ENCODE data around the gene TCHHL1. TPM values are rescaled to one million over a fixed set of nuclear protein-coding genes. Genes with fewer than 3 reads are reported as not detected.

Gene TCHHL1
- 0.42 TPM for total RNA-seq
- long read RNA-seq, partial matches to known transcripts = 0 of 1 reads
- long read RNA-seq, other reads (novel, unspliced or antisense) = 1 of 1 reads

DNA sequence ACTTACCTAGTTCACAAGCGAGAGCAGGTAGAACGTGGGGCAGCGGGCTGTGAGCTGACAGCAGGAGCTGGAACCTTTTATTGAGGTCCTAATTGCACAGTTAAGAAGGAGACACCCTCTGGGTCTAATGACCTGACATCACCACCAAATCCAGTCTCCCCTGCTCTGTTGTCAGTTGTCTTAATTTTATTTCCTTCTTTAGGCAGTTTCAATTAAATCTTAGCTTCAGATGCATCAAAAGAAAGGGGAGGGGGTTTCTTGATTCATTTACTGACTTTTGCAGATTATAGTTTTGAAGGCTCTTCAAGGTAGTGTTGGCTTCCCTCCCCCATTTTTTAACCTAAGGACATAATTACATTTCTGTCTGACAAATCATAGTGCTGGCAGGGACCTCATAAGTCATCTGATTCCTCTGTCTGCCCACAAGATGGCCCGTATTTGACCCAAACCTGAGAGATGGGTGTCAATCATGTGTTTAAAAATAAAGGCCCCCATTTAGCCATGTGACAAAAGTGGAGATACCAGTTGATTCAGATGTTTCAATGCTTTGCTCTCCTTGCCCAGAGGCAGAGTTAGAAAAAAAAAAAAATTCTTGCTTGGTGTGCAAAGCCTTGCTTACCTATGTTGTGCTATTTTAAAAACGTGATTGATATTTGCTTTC lies at the start of gene TCHHL1:
TSS of gene TCHHL1 (minus strand) at position 51 of the 661 bp plus-strand sequence. CDS start 921 bp downstream, outside the sequence.
- DNase-seq (ENCODE audit: low spot score) = no peak

DNA sequence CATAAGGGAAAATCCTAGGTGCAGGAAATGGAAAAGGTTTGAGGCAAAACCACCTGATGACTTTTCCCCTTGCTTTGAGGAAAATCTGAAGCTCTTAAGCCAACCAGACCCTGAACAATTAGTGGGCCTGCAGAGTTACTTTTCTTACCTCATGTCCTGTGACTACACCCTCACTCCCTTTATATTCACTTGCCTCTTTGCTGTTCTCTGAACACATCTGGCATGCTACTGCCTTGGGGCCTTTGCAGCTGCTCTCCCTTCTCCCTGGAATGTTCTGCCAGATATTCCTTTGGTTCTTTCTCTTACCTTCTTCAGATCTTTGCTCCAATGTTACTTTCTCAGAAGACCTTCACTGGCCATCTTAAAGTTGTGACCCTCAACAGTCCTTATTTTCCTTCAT lies 48.4 kb upstream of the TCHHL1 start:
- no peak for DNase-seq (ENCODE audit: low spot score)

DNA sequence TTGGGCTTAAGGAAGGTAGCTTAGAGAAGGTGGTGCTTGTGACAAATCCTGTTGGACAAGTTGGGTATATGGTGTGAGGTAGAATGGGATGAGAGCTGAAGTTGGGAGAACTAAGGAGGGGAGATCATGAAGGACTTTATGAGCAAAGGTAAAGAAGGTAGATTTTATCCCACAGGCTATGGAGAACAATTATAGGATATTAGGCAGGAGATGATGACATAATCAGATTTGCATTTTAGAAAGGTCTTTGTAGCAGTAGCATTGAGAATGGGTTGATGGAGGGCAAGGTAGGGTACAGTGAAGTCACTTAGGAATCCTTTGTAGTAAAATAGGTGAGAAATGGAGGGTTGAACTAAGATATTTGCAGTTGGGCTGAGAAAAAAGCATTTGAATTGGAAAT lies 41.3 kb upstream of the TCHHL1 start:
- DNase-seq (ENCODE audit: low spot score) = no peak

GRCh38 chr1:152127673-152128072 lies 38.8 kb upstream of the TCHHL1 start:
- no peak for DNase-seq (ENCODE audit: low spot score)

DNA sequence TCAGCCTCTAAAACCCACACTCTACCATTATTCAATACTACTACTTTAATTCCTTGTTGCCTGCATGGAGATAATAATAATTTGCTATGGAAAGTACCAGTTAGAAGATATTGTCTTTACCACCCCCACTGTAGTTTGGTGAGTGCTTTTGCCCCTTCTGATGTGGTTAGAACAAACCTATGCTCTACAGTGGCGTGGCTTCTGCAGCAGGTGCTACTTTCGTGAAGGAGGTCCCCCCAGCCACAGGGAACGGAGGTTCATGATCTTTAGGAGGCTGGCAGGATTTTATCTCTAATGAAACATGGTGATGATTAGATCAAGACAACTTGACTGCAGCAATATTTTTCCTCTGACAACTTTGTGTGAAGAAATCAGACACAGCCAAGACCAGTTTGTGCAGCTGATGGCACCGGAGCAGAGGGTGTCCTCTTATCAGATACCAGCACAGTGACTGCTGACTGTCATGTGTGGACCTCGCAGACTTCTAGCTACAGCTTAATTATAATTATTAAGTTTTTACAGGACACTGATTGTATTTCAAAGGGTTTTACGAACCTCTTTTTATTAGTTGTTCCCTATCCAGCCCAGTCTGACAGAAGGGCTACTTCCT lies 37.1 kb upstream of the TCHHL1 start:
- DNase-seq (ENCODE audit: low spot score) = no peak

GRCh38 chr1:152118915-152119314 lies 30.1 kb upstream of the TCHHL1 start:
- no peak for DNase-seq (ENCODE audit: low spot score)

DNA sequence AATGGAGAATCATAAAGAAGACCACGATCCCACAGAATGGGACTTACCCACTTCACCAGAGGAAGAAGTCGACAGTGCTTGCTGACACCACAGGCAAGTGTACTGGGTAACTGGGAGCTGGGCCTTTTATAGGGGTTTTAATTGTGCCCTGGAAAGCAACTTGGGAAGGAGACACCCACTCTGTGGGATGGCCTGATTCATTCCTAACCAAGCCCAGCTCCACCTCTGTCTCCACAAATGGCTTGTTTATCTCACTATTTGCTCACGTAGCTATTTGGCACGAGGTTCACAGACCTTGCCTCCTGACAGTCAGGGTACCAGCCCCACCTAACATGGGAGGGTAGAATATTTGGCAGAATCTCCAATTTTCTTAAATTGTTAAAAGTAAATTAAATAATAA lies 26.5 kb upstream of the TCHHL1 start, which contains the start of gene TCHH:
TSS of gene TCHH (minus strand) at position 101 of the 400 bp plus-strand sequence. CDS start 1,364 bp downstream, outside the sequence.
- DNase-seq (ENCODE audit: low spot score) = no peak

DNA sequence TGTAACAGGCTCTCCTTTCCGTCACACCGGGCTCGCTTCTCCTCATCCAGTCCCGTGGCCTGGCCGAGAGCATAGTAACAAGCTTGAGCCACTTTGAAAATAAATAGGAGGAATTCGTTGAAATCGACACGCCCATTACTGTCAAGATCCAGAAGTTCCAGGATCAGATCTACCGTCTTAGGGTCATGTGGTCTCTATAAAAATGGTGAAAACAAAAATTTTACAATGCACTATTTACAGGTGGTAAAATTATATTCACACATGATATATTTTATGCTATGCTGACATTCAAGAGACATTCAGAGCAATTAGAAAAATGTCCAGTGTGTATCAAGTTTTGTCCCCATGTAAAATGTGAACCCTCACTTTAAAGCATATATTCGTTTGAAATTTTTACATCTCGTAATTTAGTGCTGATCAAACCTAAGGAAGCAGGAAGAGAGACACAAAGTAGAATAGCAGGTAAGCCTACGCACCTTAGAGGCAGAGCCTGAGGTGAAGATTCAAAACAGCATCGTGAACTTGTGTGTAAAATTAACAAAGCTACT lies 24.1 kb upstream of the TCHHL1 start:
- DNase-seq (ENCODE audit: low spot score) = no peak

- DNase-seq (ENCODE audit: low spot score) = no peak
These were observed 23.4 kb upstream of the TCHHL1 start for GRCh38 chr1:152112101-152112884.

DNA sequence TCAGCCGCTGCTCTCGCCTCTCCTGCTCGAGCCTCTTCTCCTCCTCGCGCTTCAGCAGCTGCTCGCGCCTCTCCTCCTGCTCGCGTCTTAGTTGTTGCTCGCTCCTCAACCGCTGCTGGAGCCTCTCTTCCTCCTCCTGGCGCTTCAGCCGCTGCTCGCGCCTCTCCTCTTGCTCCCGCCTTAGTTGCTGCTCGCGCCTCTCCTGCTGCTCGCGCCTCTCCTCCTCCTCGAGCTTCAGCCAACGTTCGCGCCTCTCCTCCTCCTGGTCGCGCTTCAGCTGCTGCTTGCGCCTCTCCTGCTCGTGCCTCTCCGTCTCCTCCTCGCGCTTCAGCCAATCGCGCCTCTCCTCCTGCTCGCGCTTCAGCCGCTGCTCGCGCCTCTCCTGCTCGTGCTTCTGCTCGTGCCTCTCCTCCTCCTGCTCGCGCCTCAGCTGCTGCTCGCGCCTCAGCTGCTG lies 22.7 kb upstream of the TCHHL1 start:
- no peak for DNase-seq (ENCODE audit: low spot score)

GRCh38 chr1:152110860-152111514 lies 22.1 kb upstream of the TCHHL1 start:
- no peak for DNase-seq (ENCODE audit: low spot score)

DNA sequence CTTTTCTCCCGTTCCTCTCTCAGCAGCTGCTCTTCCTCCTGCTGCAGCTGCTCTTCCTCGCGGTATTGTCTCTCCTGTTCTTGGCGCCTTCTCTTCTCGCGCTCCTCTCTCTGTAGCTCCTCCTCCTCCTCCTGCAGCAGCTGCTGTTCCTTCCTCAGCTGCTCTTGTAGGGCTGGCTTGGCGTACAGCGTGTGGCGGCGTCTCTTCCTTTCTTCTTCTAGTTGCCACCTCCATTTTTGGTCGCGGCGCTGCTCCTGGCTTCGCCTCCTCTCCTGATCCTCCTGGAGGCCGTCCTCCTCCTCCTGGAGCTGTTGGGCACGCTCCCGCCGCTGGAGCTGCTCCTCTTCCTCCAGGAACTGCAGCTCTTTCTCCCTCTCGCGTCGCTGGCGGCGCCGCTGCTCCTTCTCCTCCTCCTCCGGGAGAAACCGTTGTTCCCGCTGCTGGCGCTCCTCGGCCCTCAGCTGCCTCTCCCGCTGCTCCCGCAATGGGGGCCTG lies 21.5 kb upstream of the TCHHL1 start:
- no peak for DNase-seq (ENCODE audit: low spot score)

DNA sequence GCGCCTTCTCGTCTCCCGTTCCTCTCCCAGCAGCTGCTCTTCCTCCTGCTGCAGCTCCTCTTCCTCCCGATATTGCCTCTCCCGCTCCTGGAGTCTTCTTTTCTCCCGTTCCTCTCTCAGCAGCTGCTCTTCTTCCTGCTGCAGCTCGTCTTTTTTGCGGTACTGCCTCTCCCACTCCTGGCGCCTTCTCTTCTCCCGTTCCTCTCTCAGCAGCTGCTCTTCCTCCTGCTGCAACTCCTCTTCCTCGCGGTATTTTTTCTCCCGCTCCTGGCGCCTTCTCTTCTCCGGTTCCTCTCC lies 21.1 kb upstream of the TCHHL1 start:
- DNase-seq (ENCODE audit: low spot score) = no peak

- no peak for DNase-seq (ENCODE audit: low spot score)
These were observed 20.6 kb upstream of the TCHHL1 start for GRCh38 chr1:152109231-152109997.

DNA sequence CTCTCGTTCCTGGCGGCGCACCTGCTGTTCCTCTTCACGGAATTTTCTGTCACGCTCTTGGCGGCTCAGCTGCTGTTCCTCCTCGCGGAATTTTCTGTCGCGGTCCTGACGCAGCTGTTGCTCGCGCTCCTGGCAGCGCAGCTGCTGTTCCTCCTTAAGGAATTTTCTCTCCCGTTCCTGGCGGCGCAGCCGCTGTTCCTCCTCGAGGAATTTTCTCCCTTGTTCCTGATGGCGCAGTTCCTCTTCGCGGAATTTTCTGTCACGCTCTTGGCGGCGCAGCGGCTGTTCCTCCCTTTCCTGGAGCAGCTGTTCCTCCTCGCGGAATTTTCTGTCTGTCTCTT lies 20.0 kb upstream of the TCHHL1 start:
- no peak for DNase-seq (ENCODE audit: low spot score)

DNA sequence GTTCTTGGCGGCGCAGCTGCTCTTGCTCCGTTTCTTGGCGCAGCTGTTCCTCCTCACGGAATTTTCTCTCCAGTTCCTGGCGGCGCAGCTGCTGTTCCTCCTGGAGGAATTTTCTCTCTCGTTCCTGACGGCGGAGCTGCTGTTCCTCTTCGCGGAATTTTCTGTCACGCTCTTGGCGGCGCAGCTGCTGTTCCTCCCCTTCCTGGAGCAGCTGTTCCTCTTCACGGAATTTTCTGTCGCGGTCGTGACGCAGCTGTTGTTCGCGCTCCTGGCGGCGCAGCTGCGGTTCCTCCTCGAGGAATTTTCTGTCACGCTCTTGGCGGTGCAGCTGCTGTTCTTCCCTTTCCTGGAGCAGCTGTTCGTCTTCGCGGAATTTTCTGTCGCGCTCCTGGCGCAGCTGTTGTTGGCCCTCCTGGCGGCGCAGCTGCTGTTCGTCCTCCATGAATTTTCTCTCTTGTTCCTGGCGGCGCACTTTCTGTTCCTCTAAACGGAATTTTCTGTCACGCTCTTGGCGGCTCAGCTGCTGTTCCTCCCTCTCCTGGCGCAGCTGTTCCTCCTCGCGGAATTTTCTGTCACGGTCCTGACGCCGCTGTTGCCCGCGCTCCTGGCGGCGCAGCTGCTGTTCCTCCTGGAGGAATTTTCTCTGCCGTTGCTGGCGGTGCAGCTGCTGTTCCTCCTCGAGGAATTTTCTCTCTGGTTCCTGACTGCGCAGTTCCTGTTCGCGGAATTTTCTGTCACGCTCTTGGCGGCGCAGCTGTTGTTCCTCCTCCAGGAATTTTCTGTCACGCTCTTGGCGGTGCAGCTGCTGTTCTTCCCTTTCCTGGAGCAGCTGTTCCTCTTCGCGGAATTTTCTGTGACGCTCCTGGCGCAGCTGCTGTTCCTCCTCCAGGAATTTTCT lies 19.4 kb upstream of the TCHHL1 start:
- no peak for DNase-seq (ENCODE audit: low spot score)

DNA sequence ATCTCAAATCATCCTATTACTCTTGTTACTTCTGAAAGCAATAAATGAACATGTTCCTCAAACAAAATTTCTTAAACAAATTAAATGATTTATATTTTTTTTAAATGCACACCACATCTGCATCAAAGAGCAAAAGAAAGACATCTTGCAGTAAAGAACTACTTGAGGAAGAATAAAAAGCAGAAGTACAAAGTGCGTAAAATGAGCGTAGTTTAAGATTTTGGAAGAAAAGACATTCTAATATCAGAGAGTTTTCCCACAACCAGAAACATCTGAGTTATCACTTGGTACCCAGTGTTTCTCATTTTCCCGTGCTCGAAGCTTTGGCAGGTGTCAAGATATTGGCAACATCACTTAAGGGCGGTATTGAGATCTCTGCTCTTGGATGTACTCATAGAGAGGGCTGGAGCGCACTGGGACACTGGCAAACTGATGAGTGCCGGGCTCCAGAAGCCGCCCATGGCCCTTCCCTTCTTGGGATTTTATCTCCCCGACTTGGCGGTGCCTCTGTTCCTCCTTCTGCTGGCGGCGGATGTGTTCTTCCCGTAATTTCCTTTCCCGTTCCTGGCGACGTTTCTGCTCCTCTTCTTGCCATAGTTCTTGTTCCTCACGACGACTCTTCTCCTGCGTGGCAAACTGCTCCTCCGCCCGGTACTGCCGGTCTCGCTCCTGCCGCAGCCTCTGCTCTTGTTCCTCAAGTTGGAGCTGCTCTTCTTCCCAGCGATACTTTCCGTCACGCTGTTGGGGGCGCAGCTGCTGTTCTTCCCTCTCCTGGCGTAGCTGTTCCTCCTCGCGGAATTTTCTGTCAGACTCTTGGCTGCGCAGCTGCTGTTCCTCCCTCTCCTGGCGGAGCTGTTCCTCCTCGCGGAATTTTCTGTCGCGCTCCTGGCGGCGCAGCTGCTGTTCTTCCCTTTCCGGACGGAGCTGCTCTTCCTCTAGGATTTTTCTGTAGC lies 18.4 kb upstream of the TCHHL1 start:
- DNase-seq (ENCODE audit: low spot score) = no peak

GRCh38 chr1:152104854-152105253 lies 16.0 kb upstream of the TCHHL1 start:
- no peak for DNase-seq (ENCODE audit: low spot score)

Data from mesenteric fat pad (tissue), 1 donor.